HG03432 (cell line): Measurements from ENCODE around the gene TCEA3.

Source experiments
- ATAC-seq: cut with Tn5 transposase; IDR thresholded peaks from one replicate; pipeline ENCODE4 v1.9.1; 2021; ENCODE audit warnings: mild to moderate bottlenecking, moderate library complexity; ENCODE audit not compliant: unreplicated experiment

Gene TCEA3

DNA sequence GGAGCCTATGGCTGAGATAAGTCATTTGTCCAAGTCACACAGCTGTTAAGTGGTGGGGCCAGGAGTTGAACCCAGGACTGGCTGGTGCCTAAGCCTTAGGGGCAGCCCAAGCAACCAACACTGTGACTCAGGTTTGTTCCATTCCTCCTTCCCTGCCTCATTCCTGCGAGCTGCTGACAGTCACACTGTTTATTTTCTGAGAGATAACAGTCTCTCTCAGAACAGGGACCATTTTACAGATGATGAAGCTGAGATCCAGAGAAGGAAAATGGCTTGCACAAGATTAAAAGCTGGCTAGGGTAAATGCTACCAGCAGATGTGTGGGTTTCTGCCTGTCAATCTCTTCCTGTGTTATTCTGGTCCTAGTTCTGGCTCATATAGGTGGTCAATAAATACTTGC is 24.3 kb upstream of the TCEA3 start:
- no peak for ATAC-seq

GRCh38 chr1:23446661-23447310 is 22.2 kb upstream of the TCEA3 start:
- no peak for ATAC-seq

GRCh38 chr1:23444596-23445390 is 20.2 kb upstream of the TCEA3 start:
- no peak for ATAC-seq

GRCh38 chr1:23444104-23444533 is 19.6 kb upstream of the TCEA3 start:
- no peak for ATAC-seq

DNA sequence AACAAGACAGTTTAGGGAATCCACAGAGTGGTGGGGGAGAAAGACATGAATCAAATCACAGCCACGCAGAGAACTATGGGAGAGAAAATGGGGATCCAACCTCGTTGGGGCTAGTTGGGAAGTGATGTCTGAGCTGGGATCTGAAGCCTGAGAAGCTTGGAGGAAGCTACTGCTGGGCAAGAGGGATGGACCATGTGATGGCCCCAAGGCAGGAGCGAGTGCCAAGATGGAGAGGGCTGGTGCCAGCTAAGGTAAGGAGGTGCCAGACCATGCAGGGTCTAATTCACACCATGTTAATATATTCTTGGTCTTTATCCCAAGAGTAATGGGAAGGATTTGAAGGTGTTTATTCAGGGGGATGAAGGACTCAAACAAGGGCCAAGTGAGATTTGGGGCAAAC is 18.2 kb upstream of the TCEA3 start:
- ATAC-seq = no peak

- ATAC-seq = no peak
Measured at GRCh38 chr1:23441446-23442148, 17.0 kb upstream of the TCEA3 start.

- ATAC-seq = no peak
Measured at GRCh38 chr1:23438545-23438944, 14.0 kb upstream of the TCEA3 start.

DNA sequence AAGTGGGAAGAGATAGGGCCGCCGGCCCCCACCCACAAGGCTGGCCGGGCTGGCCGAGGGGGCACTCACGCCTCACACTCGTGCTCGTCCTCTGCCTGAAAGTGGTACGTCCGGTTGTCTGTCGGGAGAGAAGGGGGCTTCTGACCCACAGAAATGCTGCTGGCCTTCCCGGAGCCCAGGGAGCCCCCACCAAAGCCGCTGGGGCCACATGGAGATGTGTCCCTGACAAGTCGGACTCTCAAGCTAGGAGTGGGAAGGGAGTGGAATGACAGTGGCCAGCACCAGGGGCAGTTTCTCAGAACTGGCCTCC is 12.8 kb upstream of the TCEA3 start:
- no peak for ATAC-seq

DNA sequence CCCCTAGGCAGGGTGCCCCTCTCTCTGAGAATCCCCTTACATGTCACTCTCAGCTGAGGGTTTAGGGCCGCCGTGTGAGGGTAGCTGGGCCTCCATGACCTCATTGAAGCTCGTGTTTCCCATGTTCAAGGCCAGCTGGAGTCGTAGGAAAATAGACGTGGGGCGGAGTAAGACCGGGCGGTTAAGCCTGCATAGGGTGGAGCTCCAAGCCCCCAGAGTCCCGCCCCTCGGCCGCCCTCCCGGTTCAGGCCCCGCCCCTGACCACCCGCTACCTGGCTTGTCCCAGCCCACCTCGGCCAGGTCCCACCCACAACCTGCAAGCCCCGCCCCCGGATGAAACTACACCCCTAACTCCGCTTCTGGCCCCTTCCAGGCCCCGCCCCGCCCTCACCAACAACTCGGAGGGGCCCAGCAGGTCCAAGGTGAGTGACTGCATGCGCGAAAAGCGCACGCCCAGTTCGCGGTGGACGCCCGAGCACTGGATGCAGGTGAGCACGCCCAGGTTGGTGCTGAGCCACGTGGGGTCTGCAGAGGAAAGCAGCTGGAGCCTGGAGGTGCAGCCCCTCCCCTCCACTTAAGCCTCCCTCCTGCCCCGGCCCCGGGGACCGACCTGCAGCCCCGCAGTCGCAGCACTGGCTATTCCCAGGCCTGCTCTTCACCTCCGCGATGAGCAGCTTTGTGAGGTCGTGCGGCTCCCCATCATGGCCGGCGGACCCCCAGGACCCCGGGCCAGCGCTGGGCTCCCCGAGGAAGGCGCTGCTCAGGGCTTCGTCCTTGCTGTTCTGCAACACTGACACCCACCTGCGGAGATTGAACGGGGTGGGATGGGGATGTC is 12.2 kb upstream of the TCEA3 start:
- no peak for ATAC-seq

DNA sequence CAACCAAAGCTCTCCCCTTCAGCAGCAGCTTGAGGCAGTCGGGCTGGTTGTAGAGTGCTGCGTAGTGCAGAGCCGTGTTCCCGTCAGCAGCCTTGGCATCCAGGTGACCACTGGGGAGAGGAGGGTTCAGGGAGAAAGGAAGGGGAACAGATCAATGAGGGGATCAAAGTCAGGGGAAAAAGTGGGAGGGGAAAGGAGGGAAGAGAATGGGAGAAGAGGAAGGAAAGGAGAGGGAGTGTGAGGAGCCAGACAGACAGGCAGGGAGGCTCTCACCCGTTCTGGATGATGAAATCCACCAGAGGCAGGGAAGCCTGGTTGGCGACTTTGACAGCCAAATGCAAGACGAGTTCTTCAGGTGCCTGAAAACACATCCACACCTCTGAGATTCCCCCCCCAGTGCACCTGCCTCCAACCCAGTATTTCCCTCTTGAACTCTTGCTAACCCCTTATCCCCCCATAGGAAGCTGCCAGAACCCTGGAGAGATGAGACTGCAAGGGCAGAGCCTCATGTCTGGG is 9.8 kb upstream of the TCEA3 start:
- no peak for ATAC-seq

GRCh38 chr1:23433122-23433521 is 8.6 kb upstream of the TCEA3 start:
- ATAC-seq = no peak

GRCh38 chr1:23431431-23431830 is 6.9 kb upstream of the TCEA3 start:
- no peak for ATAC-seq

- no peak for ATAC-seq
Measured at GRCh38 chr1:23430803-23431202, 6.3 kb upstream of the TCEA3 start.

DNA sequence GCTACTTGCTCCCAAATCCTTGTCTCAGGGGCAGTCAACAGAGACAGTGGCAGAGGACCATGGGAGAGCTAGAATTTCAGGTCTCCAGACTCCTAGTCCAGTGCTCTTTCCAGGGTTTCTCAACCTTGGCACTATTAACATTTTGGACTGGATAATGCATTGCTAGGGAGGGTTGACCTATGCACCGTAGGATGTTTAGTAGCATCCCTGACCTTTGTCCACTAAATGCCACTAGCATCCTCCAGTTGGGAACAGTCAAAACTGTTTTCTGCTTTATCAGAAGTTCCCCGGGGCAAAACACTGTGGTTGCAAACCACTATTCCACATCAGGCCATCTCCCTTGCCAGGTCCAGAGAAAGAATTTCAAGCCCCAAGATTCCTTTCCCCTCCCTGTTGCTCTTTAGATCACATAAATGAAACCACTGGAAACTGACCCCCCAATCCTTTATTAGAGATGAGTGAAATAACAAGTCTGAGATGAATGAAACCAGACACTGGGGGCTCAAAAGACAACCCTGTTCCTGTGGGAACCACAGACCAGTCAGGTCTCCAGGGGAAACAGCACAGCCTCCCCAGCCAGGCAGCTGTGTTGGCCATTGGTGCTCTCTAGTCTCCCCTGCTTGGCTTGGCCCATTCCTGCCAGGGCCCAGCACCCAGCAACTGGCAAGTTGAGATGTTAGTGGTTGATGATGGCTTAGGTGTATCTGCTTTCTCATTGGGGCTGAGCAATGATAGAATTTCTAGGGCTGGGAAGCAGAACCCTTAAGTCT is 3.8 kb upstream of the TCEA3 start:
- no peak for ATAC-seq

DNA sequence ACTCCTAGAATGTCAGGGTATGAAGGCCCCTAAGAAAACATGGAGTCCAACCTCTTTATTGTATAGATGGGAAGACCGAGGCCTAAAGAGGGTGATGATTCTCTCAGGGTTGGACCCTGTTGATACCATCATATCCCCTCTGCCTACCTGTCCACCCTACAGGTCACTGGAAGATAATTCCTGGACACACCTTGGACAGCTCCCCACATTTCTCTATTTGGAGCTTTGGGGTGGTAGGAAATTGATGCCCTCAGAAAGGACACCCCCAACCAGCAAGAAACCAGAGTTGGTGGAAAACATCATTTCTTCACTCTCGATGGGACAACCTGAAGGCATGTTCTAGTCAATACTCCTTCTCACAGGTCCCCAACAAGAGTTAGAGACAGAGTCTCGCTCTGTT is 3.0 kb upstream of the TCEA3 start:
- no peak for ATAC-seq

DNA sequence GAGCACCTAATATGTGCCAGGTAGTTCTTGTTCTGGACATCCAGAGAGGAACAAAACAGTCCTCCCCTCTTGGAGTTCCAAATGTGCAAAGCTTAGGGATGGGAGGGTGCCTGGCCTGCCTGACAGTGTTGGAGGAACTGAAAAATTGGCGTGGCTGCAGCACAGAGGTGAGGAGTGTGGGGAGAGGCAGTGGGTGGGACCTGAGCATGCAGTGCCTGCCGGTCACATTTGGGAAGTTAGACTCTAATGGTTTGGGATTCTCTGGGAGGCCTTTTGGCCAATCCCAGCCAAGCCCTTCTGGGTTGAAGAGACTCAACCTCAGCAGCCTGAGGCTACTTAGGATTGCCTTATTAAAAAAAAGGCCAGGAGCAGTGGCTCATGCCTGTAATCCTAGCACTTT is 2.3 kb upstream of the TCEA3 start:
- no peak for ATAC-seq

DNA sequence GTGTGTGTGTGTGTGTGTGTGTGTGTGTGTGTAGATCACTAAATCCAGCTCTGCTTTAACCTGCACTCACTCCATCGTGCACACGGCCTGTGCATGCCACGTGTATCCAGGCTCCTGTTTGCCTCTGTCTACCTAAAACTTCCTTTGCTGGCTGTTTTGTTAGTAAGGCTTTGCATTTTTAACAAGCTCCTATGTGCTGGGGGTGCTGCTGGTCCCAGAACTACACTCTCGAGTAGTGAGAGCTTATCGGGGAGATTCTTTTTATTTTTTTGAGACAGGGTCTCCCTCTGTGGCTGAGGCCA is 596 bp upstream of the TCEA3 start:
- ATAC-seq = no peak

GRCh38 chr1:23423415-23424292 is 894 bp downstream of the TCEA3 start:
- no peak for ATAC-seq

DNA sequence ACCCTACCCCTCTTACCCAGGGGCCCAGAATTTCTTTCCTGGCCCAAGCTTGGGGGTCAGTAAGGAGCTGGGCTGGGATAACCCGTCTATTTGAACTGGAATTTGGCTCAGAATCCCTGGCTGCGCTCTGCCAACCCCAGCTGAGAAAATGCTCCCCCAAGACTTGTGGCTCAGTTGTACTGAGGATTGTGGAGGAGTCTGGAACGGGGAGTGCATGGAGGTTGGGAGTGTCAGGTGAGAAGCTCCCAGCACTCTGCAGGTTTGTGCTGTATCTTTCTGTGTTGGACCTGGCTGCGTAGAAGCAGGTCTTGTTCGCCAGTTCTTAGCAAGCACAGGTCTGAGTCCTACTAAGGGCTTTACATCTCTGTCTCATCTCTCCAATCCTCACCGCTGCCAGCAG is 1.6 kb downstream of the TCEA3 start:
- no peak for ATAC-seq
